ENCODE data around the gene TNNT1.

The TNNT1 gene

GRCh38 chr19:55106591-55106990 is 42.4 kb downstream of the TNNT1 start:
- DNase-seq = no peak

GRCh38 chr19:55105237-55105636 is 43.8 kb downstream of the TNNT1 start:
- DNase-seq = no peak

GRCh38 chr19:55103190-55103589 is 45.8 kb downstream of the TNNT1 start:
- no peak for DNase-seq

- DNase-seq = no peak
Measured at GRCh38 chr19:55101261-55101660, 47.7 kb downstream of the TNNT1 start.

GRCh38 chr19:55099557-55100506 is 49.2 kb downstream of the TNNT1 start:
- no peak for DNase-seq

- DNase-seq = no peak
Measured at GRCh38 chr19:55098716-55099556, 50.1 kb downstream of the TNNT1 start.

GRCh38 chr19:55097864-55098715 is 50.9 kb downstream of the TNNT1 start:
- no peak for DNase-seq

GRCh38 chr19:55096061-55096701 is 52.8 kb downstream of the TNNT1 start:
- DNase-seq = no peak

- no peak for DNase-seq
Measured at GRCh38 chr19:55095260-55096060, 53.5 kb downstream of the TNNT1 start.

- DNase-seq = no peak
Measured at GRCh38 chr19:55094456-55095259, 54.3 kb downstream of the TNNT1 start.

- no peak for DNase-seq
Measured at GRCh38 chr19:55092423-55093318, 56.3 kb downstream of the TNNT1 start.

GRCh38 chr19:55091955-55092354 is 57.1 kb downstream of the TNNT1 start:
- no peak for DNase-seq

GRCh38 chr19:55091126-55091910 is 57.7 kb downstream of the TNNT1 start:
- no peak for DNase-seq

GRCh38 chr19:55090564-55090963 is 58.4 kb downstream of the TNNT1 start:
- no peak for DNase-seq

GRCh38 chr19:55089342-55089944 is 59.6 kb downstream of the TNNT1 start:
- no peak for DNase-seq

GRCh38 chr19:55088543-55089341 is 60.3 kb downstream of the TNNT1 start:
- peak; percentile 34 to 35 for DNase-seq

- no peak for DNase-seq
Measured at GRCh38 chr19:55088021-55088451, 61.0 kb downstream of the TNNT1 start.
